HG02642 (cell line): Measurements from ENCODE around the gene RBM20.
"Not testable (repeated sequence)": the region's sequence is repeated elsewhere in the genome, so short reads cannot be mapped to it uniquely, and the experiment has no call there.

ENCODE experiments used
- ATAC-seq: cut with Tn5 transposase; IDR thresholded peaks from one replicate; pipeline ENCODE4 v1.9.1; 2021; ENCODE audit warnings: mild to moderate bottlenecking; ENCODE audit not compliant: unreplicated experiment, poor library complexity

RBM20 gene

GRCh38 chr10:110623316-110623715 lies 20.8 kb upstream of the RBM20 start:
- ATAC-seq, result not testable (repeated sequence)

- ATAC-seq, result no peak
Measured at GRCh38 chr10:110625356-110625894, 18.7 kb upstream of the RBM20 start.

GRCh38 chr10:110625951-110626855 lies 17.9 kb upstream of the RBM20 start:
- ATAC-seq, result no peak

GRCh38 chr10:110628161-110628560 lies 16.0 kb upstream of the RBM20 start:
- no peak for ATAC-seq

- no peak for ATAC-seq
Measured at GRCh38 chr10:110629680-110630191, 14.4 kb upstream of the RBM20 start.

- no peak for ATAC-seq
Measured at GRCh38 chr10:110631934-110632333, 12.2 kb upstream of the RBM20 start.

GRCh38 chr10:110632591-110633215 lies 11.4 kb upstream of the RBM20 start:
- no peak for ATAC-seq

GRCh38 chr10:110634527-110635209 lies 9.5 kb upstream of the RBM20 start:
- ATAC-seq, result no peak

GRCh38 chr10:110636572-110636931 lies 7.6 kb upstream of the RBM20 start:
- ATAC-seq, result no peak

GRCh38 chr10:110636932-110637557 lies 7.1 kb upstream of the RBM20 start:
- no peak for ATAC-seq

- ATAC-seq, result no peak
Measured at GRCh38 chr10:110637558-110638053, 6.5 kb upstream of the RBM20 start.

GRCh38 chr10:110638319-110638718 lies 5.8 kb upstream of the RBM20 start:
- no peak for ATAC-seq

- not testable (repeated sequence) for ATAC-seq
Measured at GRCh38 chr10:110639046-110639445, 5.1 kb upstream of the RBM20 start.

GRCh38 chr10:110639858-110640257 lies 4.3 kb upstream of the RBM20 start:
- ATAC-seq, result not testable (repeated sequence)

- ATAC-seq, result no peak
Measured at GRCh38 chr10:110641256-110641655, 2.9 kb upstream of the RBM20 start.

GRCh38 chr10:110642204-110643034 lies 1.7 kb upstream of the RBM20 start:
- ATAC-seq, result no peak

GRCh38 chr10:110643035-110643652 lies 992 bp upstream of the RBM20 start:
- ATAC-seq, result no peak

- no peak for ATAC-seq
Measured at GRCh38 chr10:110644598-110645462, 694 bp downstream of the RBM20 start.
